Measurements from ENCODE around the gene FHOD3.

Gene FHOD3

DNA sequence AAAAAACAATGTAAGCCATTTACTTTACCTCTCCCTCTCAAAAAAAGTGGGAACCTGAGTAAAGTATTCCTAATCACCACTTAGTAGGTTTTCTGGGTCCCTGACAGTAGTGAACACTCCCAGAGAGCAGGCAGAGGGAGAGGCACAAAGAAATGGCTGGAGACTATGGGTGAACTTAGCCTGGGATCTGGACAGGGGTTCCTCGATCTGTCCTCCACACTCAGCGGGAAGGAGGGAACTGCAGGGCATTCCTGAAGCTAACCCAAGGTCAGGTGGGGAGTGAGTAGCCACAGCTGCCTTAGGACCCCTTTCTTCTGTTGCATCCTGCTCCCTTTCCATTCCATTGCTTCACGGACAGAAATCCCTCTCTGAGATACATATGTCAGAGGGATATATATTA lies 375.9 kb downstream of the FHOD3 start:
- DNase-seq, result no peak

GRCh38 chr18:36675076-36675475 lies 377.6 kb downstream of the FHOD3 start:
- DNase-seq, result no peak

DNA sequence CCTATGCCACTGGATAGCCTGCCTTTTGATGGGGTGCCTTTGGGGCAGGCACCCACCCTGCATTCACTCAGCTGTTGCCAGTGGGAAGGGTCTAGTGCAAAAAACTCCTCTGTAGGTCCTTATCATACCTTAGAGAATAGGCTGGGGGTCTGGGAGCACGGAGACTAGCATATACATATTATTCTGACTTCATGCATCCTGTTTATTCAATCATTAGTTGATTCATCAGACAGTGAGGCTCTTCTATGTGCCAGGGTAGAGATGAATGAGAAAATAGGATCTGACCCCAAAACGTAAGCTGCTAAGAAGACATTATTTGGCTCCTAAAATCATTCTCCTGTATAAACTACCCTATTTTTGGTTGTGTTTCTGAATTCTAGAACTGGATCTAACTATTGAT lies 378.0 kb downstream of the FHOD3 start:
- DNase-seq, result no peak

DNA sequence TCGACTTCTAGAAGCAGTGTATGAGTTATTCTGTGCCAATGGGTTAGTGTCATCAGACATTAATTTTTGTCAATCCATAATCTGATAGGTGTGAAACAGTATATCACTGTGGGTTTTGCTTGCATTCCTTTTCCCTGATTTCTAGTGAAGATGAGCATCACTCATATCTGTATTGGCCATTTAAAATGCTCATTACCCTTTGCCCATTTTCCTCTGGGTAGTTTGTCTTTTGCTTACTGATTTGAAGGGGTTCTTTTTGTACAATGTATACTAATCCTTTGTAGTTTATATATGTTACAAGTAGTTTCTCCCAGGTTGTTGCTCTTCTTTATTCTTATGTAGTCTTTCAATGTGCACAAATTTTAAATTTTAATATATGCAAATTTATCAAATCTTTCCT lies 379.1 kb downstream of the FHOD3 start:
- DNase-seq, result no peak

- DNase-seq, result no peak
These were observed 382.5 kb downstream of the FHOD3 start for GRCh38 chr18:36680042-36680441.

- no peak for DNase-seq
These were observed 388.1 kb downstream of the FHOD3 start for GRCh38 chr18:36685580-36685979.

DNA sequence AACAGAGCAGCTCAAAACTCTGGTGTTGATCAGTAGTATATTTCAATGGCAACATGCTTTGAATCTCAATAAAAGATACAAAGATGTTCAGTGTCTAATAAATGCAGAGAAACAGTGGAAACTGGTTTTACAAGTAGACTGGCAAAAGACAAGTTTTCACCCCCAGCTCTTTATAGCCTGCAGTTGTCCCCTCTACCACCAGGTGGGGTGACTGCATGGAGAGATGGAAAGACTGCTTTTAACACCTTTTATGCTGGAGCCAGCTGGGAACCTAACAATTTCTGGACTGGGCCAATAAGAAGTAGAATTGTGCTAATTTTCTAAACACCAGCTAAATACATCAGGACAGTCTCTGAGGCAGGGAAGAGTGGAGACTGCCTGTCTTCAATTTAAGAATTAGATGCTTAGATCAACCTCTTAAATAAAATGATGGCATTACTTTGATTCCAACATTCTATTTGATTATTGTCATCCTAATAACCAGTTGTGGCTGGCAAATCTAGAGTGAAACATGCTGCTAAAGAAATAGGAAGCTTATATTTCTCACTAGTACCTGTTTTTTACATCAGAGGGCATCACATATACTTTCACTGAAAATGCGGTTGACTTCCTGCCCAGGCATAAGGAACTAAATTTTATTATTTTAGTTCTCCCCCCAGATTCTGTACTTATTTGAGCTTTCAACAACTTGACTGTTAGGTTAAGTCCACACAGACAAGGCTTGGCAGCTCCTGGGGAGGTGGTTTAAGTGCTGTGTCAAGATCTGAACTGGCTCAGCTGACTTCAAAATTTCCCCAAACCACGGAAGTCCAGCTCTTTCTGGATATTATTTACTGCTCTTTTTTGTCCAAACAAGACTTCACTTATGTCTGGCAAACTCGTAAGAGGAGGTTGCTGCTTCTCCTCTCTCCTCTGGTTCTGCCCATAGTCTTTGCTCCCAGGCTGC lies 390.8 kb downstream of the FHOD3 start:
- DNase-seq, result peak in 5 of 14 donors; percentile 10 to 45 (median 28)

GRCh38 chr18:36692371-36692770 lies 394.9 kb downstream of the FHOD3 start:
- no peak for DNase-seq

GRCh38 chr18:36692921-36693332 lies 395.4 kb downstream of the FHOD3 start:
- DNase-seq, result no peak

DNA sequence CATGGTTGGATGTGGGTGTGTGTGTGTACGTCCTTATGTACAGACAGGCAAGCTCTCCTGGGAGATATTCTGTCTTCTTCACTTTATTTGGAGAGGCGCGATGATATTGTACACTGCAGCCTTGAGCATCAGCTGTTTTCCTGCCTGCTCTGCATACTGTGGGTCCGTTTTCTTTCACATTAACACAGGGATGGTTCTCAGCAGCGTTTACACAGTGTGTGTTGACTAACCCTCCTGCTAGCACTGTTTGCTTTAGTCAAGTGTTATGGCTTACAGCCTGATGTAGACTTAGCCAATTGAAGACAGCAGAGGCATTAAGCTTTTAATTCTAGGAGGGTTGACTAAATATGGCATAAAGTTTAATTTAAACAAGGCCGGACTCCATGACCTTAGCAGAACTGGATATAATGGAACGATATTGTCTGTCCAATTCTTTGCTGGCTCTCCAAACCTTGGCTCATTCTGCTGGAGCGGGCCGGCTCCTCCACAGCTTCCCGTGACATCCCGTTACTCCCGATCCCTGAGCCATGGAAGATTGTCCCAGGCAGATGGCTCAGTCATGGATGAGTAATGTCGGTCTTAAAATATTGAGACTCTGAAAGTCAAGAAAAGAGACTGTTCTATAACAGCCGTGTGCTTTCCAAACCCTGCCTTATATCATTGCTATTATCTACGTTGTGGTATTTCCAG lies 396.6 kb downstream of the FHOD3 start:
- DNase-seq, result peak in 1 of 14 donors; percentile 15

DNA sequence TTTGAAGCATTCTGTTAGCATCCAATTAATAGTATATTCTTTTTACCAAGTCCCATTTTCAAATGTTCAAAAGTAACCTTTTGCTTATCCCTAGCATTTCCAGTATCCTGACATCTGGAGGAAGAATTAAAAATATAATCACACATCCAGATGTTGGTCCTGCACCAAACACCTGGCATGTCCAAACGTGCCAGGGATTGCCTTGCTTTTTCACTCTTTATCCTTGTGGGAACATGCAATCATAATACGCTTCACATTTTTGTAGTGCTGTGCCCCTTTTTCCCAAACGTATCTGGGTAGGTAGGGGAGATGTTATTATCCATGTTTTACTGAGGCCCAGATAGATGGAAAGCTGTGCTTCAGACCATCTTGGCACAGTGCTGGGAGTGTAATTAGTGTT lies 398.3 kb downstream of the FHOD3 start:
- no peak for DNase-seq

DNA sequence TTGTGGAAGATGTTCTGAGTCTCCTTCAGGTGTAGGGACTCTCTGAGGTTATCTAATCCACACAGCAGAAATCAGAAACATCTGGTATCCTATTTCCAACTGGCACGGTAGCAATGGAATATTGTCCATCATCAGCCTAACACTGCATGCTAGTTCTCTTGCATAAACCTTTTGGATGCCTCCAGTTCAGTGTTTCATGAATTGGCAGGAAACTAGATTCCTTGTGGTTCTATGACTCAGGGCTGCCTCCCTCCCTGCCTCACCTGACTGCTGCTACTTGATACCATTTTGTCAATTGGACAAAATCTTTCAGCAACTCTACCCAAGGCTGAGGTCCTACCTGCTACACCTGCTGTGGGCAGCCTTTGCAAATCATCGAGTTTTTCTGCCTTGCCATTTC lies 400.4 kb downstream of the FHOD3 start:
- no peak for DNase-seq

DNA sequence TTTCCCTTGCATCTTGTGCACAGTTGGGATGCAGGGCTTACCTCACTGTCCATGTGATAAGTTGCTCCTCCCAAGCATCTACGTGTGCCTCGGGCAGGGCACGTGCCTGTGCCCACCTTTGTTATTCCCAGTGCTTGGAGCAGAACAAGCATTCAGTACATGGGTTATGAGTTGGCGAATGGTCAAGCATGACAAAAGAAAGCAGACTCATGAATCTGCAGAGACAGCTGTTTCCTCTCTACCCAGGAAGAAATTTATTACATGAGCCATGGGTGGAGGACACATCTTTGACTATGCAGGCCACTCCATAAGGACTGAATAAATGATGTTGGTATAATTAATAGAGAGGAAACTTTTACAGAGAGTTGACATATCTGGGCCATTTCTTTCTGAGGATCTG lies 403.4 kb downstream of the FHOD3 start:
- DNase-seq, result no peak

GRCh38 chr18:36702401-36703013 lies 405.0 kb downstream of the FHOD3 start:
- no peak for DNase-seq

DNA sequence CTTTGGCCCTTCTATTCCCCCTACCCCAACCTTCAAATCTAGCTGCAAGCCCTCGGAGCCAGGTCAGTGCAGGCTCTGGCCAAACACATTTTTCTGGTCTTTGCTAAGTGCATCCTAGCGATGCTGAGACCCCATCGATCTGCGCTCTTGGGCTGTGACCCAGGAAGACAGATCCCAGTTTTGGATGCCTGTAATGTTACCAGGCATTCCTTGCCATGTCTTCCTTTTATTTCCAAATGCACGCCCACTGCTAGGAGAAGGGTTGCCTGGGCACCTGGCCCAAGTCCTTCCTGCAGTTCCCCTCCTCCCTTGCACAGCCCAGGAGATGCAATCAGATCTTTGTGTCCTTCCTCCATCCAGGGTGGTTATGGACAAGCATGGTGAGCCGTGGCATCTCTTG lies 406.6 kb downstream of the FHOD3 start:
- DNase-seq, result no peak

DNA sequence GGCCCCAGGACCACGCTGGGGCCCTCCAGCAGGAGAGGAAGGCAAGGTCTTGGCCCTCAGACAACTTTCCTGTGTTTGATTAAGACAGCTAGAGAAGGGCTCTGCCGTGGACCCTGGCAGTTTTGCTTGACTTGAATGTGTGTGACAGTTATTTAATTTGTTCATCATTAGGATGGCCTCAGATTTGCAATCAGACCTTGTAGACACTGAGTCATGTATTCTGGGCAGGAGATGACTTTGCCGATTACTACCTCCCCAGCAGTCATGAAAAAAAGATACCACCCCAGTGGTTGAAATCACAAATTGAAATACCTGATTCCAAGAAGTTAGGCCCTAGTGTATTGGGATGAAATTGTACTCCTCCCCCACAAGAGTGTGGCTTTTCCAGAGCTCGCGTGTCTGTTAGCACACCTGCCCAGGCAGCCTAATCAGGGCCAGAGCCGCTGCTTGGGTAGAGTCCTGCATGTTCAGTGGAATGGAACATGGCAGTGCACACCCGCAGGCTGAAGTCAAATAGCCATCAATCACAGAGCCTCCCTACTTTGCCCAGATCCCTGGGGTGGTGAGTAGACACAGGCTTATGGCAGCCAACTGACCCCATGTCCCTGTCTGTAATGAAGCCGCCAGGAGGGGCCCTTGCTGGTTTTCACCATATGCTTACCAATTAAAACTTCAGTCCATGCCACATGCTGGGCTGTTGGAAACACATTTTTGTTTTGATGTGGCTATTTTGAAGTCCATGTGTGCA lies 408.8 kb downstream of the FHOD3 start:
- no peak for DNase-seq

DNA sequence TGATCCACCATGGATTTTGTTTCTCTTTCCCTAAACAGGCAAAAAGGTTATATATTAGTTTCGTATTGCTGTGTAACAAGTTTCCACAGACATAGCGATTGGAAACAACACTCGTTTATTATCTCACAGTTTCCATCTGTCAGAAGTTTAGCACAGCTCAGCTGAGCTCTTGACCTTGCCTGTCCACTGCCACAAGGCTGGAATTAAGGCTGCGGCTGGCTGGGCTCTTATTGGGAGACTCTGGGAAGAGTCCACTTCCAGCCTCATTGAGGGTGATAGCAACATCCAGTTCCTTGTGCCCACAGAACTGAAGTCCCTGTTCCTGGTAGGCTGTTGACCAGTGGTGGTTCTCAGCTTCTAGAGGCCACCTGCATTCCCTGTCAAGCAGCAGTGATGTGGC lies 410.9 kb downstream of the FHOD3 start:
- no peak for DNase-seq

DNA sequence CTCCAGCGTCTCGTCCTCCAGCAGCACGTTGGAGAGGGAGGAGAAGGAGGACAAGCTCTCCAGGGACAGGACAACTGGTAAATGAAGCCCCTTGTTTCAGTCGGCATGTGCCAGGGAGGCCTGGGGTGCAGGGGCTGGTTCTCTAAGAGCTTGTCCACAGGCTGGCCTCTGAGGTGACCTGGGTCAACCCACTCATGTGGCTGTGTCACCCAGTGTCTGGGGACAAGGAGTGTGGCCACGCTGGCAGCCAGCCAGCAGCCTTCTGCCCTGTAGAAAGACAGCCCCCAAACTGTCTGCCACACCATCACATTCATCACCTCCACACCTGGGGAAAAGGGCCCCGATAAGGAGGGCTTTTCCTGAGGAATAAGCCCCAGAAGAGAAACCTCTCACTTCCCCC lies 411.8 kb downstream of the FHOD3 start:
- no peak for DNase-seq

DNA sequence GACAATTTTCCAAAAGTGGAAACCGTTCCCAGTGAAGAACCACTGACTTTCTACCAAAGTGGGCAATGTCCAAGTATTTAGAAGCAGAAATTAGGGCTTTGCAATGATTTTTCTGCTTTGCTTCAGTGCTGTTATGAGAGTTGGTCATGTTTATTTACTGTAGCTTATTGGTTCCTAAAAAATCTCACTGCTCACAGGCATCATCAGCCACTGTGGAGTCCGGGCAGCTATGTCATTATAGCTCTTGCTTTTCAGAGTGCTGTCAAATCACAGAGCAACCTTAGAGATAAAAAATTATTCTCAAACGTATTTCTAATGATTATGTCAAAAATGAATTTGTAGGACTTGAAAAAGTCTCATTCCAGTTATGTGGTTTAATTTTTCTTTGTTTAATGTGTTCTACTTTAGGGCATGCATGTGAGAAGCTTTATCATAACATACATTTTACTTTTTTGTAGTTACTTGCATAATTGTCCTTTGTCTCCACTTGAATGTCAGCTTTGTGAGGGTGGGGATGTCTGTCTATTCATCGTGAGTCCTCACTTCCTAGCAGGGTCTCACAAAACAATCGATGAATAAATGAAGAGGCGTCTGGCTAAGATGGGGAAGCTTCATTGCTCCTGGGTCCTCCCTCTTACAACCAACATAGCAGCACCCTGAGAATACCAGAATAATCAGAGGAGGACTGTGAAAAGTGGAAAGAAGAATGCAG lies 413.7 kb downstream of the FHOD3 start:
- DNase-seq, result no peak

DNA sequence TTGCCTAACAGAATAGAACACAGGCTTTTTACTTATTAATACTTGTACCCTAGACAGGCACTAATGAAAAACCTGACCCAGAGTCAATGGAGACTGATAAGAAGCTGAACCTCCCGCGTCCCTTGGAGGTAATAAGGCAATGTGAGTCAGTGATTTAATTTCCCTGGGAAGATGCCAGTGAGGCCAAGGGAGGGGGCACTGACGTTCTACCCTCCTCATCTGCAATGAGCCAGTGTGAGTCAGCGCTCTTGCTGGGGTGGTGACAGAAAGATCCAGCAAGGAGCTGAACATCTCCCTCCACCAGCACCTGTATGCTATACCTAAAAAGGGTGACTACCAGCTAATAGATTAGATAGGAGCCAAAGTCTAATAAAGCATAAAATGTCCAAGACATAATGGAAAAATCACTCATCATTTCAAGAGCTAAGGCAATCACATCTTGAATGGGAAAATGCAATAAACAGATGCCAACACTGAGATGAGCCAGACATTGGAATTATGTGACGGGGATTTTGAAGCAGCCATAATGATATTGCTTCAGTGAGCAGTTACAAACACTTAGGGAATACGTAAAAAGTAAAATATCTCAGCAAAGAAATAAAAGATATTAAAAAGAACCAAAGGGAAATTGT lies 414.4 kb downstream of the FHOD3 start:
- DNase-seq, result peak in 2 of 14 donors; percentile 12 to 49

DNA sequence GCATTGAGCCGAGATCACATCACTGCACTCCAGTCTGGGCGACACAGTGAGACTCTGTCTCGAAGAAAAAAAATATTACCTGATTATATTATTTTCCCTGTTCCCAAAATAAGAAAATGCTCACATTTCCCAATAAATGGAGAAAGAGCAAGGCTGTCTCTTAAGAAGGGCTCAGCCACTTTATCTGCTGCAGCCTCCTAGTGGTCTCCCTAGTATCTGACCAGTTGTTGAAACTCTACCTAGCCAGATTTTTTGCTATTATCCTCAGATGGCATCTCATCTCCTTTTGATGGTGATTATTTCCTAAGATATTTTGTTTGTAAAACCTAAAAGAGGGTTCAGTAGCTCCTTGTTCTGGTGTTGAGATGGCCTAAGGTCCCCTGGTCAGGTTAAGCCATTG lies 417.0 kb downstream of the FHOD3 start:
- DNase-seq, result no peak
